Inferior parietal cortex (tissue), 1 donor: ENCODE measurements around the gene MAMDC4.
"Not testable (repeated sequence)": the region's sequence is repeated elsewhere in the genome, so short reads cannot be mapped to it uniquely, and the experiment has no call there.

Experiments
- DNase-seq: peaks from one replicate; pipeline ENCODE4 v3.0.0-alpha.2; 2016; ENCODE audit errors: extremely low spot score

MAMDC4 gene

GRCh38 chr9:136825295-136826187, 26.6 kb upstream of the MAMDC4 start:
- no peak for DNase-seq

DNA sequence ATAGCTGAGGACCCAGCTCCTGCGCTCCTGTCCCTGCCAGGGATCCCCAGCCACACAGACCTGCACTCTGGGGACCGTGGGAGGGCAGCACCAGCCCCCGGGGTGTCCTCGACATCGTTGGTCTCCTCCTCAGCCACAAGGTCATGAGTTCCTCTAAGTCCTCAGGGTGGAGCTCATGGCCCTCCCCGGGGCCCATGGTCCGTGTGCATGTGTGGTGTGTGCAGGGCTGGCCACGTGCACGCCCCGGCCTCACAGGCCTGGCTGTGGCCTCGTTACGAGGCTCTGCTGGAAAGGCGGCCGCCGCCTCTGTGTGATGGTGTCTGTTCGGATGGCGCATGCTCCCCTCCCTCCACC, 26.0 kb upstream of the MAMDC4 start:
- no peak for DNase-seq

DNA sequence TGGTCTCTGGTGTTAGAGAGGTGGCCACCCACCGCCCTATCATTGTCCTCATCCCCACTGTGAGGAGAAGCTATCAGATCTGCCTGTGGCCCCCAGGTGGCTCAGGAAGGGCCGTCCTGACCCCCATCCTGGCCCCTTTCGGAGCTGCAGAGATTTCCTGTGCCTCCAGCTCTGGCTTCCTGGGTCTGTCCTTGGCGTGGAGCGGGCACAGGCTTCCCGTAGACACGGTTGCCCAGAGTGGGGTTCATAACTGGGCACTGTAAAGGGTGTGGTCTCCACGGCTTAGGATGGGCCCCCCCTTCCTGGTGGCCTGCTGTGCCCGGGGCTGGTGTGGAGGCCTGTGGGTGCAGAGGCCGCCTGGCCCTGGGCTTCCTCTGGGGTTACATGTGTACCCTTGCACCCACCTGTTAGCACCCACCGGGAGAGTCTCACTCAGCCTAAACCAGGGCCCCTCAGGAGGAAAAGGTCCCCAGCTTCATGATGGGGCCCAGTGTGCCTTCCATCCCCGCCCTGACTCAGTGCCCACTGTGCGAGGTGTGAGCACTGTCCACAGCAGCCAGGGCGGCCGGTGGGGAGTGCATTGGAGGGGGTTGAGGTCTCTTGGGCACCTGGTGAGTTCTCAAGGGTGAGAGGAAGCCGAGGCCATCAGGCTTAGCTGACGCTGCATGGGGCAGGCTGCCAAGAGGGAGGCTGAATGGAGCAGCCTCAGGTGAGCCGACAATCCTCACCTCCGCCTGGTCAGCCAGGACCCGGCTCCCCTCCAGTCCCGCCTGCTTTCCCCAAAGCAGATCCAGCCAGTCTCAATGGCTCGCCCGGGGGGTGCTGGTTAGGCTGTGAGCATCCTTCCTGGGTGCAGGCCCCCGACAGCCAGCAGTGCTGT, 25.2 kb upstream of the MAMDC4 start:
- no peak for DNase-seq

GRCh38 chr9:136827794-136828473, 24.2 kb upstream of the MAMDC4 start:
- no peak for DNase-seq

DNA sequence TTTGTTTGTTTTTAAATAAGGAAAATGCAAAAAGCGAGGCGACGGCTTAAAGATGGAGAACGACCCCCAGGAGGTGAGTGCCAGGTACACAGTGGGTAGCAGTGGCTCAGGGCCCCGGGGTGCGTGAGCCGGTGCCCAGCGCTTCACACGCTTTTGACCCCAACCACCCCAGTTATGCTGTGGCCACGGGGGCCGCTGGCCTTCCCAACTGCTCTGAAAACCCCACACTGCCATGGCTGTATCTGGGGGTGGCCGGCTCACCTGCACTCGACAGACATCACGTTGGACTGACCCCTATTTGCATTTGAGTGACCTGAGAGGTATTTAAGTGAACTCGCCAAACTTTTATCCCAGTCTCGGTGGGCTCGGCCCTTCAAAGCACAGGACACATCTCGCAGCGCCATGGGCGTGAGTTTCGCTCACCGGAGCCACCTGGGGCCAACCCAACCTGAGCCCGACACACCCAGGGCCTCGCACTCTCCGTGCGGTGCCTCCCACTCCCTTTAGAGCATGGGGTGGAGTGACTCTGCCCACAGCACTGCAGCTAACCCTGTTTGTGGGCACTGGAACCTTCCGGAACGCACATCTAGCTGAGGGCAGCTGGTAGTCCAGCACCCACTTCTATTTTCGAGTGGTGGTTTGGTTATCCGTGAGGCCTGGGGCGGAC, 23.5 kb upstream of the MAMDC4 start:
- no peak for DNase-seq

- no peak for DNase-seq
Measured at GRCh38 chr9:136829412-136829811, 22.7 kb upstream of the MAMDC4 start.

DNA sequence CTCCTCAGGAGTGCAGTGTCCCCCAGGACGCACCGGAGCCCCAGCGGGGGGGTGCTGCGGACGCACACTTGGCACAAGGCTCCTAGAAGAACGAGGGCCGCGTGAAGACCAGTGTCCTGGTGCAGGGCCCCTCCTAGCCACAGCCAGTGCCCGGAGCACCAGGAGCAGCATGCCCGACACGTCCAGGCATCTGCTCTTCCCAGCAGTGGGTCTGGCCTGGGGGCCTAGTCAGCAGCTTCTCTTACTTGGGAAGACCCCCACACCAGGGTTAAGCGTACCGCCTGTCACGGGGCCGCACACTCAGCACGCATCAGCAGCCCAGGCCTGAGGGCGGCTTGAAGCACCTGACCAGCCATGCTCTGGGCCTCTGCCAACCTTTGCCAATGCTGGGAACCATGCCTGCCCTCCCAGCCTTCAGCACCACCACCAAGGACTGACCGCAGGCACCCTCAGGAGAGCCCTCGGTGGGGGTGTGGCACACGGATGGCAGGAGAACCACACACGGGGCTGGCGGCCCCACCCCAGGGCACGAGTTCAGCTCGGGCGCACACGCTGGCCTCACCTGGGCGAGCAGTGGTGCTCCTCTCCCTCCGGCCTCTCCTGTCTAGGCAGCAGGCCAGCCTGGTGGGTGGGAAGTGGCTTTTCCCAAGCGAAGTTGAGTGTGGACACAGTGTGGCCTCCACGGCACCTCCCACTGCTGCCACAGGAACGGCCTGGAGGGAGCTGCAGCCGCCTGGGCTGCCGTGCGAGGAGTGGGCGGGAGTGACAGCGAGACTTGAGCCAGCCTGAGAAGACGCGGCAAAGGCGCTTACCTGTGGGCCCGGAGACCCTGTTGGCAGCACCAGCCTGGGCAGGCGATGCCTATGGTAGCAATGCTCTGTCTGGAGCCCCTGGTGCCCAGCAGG, 21.9 kb upstream of the MAMDC4 start:
- DNase-seq, result no peak

GRCh38 chr9:136831002-136831719, 21.0 kb upstream of the MAMDC4 start:
- DNase-seq, result no peak

DNA sequence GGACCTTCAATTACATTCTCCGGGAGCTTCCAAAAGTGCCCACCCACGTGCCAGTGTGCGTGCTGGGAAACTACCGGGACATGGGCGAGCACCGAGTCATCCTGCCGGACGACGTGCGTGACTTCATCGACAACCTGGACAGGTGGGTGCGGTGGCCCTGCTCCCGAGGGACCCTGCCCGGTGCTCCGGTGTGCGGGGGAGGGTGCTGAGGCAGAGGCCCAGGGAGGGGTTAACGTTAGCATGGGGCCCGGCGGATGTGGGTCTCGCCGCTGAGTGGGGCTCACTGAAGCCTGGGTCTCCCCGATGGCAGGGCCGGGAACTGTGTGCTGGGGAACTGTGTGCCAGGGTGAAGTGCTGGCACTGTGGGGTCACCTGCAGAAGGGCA, 20.4 kb upstream of the MAMDC4 start:
- DNase-seq, result no peak

- DNase-seq, result no peak
Measured at GRCh38 chr9:136832581-136832980, 19.6 kb upstream of the MAMDC4 start.

- not testable (repeated sequence) for DNase-seq
Measured at GRCh38 chr9:136833381-136834048, 18.6 kb upstream of the MAMDC4 start.

- DNase-seq, result no peak
Measured at GRCh38 chr9:136835162-136835931, 16.8 kb upstream of the MAMDC4 start.

- no peak for DNase-seq
Measured at GRCh38 chr9:136835932-136836904, 15.9 kb upstream of the MAMDC4 start.

GRCh38 chr9:136837146-136837855, 14.8 kb upstream of the MAMDC4 start:
- no peak for DNase-seq

DNA sequence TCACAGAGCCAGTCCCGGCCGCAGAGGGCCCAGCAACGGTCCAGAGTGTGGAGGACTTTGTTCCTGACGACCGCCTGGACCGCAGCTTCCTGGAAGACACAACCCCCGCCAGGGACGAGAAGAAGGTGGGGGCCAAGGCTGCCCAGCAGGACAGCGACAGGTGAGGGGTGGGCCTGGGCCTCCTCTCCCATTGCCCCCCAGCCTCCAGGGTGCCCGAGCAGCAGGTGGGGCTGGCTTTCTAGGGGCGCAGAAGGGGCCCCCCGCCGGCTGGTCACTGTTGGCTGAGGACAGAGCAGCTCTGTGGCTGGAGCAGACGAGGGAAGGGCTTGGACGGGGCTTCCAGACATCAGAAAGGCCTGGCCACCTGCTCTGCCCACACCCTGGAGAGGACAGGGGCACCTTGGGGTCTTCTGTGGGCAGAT, 14.3 kb upstream of the MAMDC4 start:
- not testable (repeated sequence) for DNase-seq

- no peak for DNase-seq
Measured at GRCh38 chr9:136838314-136839228, 13.6 kb upstream of the MAMDC4 start.
